Adrenal gland (tissue), 5 donors: ENCODE measurements around the gene BEND6.

Experiments
- CTCF ChIP-seq, 6 experiments: fragments of 450-650 bp in 4 of 6; fragments of 200-600 bp in 2 of 6; sonication (generic) in 1 of 6; IDR thresholded peaks; 1 replicate in 5 of 6; 2 replicates in 1 of 6; pipeline versions ENCODE4 v1.5.1 to v1.8.0; 2016 to 2021; ENCODE audit warnings: antibody characterized with exemption in 6 of 6, mild to moderate bottlenecking in 2 of 6, moderate library complexity in 1 of 6
- POLR2A ChIP-seq, 2 donors: fragments of 450-650 bp; IDR thresholded peaks; one replicate each; pipeline ENCODE4 v1.6.1; 2017; ENCODE audit warnings: antibody characterized with exemption in 2 of 2, mild to moderate bottlenecking in 2 of 2, moderate library complexity in 1 of 2
- donor health status: DM: no; HTN: no; CAD: no.

GRCh38 chr6:56959938-56960337, 5.0 kb downstream of the BEND6 start:
- no peak for TF ChIP-seq CTCF (IDR thresholded peaks at IDR 0.05)
- TF ChIP-seq POLR2A (IDR thresholded peaks at IDR 0.05): no peak
